ENCODE results near the gene RPL38.

GRCh38 chr17:74179576-74179975, 23.9 kb upstream of the RPL38 start:
- TF ChIP-seq CTCF (IDR thresholded peaks at IDR 0.05) (no peak), POLR2A (IDR thresholded peaks at IDR 0.05) (no peak)

Data from right lobe of liver (tissue), 4 donors.